IPS-NIHi7 (cell line): ENCODE data around the gene PDE4B.
A peak's percentile ranks its signal among the peaks of the same experiment; 100 is the strongest.
"Not testable (repeated sequence)": the region's sequence is repeated elsewhere in the genome, so short reads cannot be mapped to it uniquely, and the experiment has no call there.

Experiments
- DNase-seq: peaks from one replicate; pipeline ENCODE4 v3.0.0; 2012; ENCODE audit warnings: mixed read lengths; ENCODE audit errors: extremely low spot score

Gene PDE4B

GRCh38 chr1:66311092-66311491, 518.4 kb downstream of the PDE4B start:
- no peak for DNase-seq

GRCh38 chr1:66311628-66312027, 518.9 kb downstream of the PDE4B start:
- no peak for DNase-seq

GRCh38 chr1:66312271-66312990, 519.7 kb downstream of the PDE4B start:
- DNase-seq: no peak

- DNase-seq: no peak
Measured at GRCh38 chr1:66313429-66313828, 520.7 kb downstream of the PDE4B start.

- DNase-seq: no peak
Measured at GRCh38 chr1:66315671-66316070, 523.0 kb downstream of the PDE4B start.

GRCh38 chr1:66316464-66317247, 524.0 kb downstream of the PDE4B start:
- DNase-seq: no peak

GRCh38 chr1:66317248-66317515, 524.5 kb downstream of the PDE4B start:
- no peak for DNase-seq

GRCh38 chr1:66320231-66320630, 527.5 kb downstream of the PDE4B start:
- no peak for DNase-seq

GRCh38 chr1:66322462-66322861, 529.8 kb downstream of the PDE4B start:
- DNase-seq: not testable (repeated sequence)

GRCh38 chr1:66323958-66324625, 531.4 kb downstream of the PDE4B start:
- no peak for DNase-seq

GRCh38 chr1:66325594-66326380, 533.1 kb downstream of the PDE4B start:
- DNase-seq: no peak

- DNase-seq: no peak
Measured at GRCh38 chr1:66326867-66327266, 534.2 kb downstream of the PDE4B start.

GRCh38 chr1:66327588-66327987, 534.9 kb downstream of the PDE4B start:
- no peak for DNase-seq

- no peak for DNase-seq
Measured at GRCh38 chr1:66328896-66329295, 536.2 kb downstream of the PDE4B start.

GRCh38 chr1:66330722-66331141, 538.0 kb downstream of the PDE4B start:
- DNase-seq: no peak

GRCh38 chr1:66331658-66332547, 539.2 kb downstream of the PDE4B start:
- DNase-seq: peak; percentile 75

GRCh38 chr1:66332548-66332901, 539.8 kb downstream of the PDE4B start:
- DNase-seq: no peak

- DNase-seq: no peak
Measured at GRCh38 chr1:66333466-66334199, 540.9 kb downstream of the PDE4B start.

- DNase-seq: no peak
Measured at GRCh38 chr1:66334318-66334717, 541.6 kb downstream of the PDE4B start.

GRCh38 chr1:66335125-66335524, 542.4 kb downstream of the PDE4B start:
- DNase-seq: no peak
